B cell (primary cell): ENCODE measurements around the gene THAP11. TPM values are rescaled to one million over a fixed set of nuclear protein-coding genes. Genes with fewer than 3 reads are reported as not detected.

Source experiments
- ATAC-seq: fragments of 200-7000 bp; cut with Tn5 transposase; one replicate; pipeline ENCODE4 v1.10.0; 2021; ENCODE audit warnings: low read depth, mild to moderate bottlenecking, moderate number of reproducible peaks, moderate library complexity
- CTCF ChIA-PET: fragments of 350-600 bp; sonication (Branson Sonifier 250); formaldehyde crosslinking; loops from one replicate; lab custom pipeline; 2021; ENCODE audit warnings: antibody characterized with exemption, inconsistent platforms; lab: Charles Lee
- POLR2A ChIA-PET: fragments of 350-600 bp; sonication (Branson Sonifier 250); formaldehyde crosslinking; loops from one replicate; lab custom pipeline; 2021; ENCODE audit warnings: antibody characterized with exemption; lab: Charles Lee
- DNase-seq: peaks from one replicate; pipeline ENCODE4 v3.0.0; 2013
- H2AFZ ChIP-seq: 2 replicates; pipeline ENCODE4 v1.6.1; 2012; ENCODE audit warnings: mild to moderate bottlenecking, low read depth, low read length; ENCODE audit not compliant: insufficient read depth, poor library complexity, severe bottlenecking
- H3K27ac ChIP-seq, 2 donors: 1 replicate in 1 of 2; 2 replicates in 1 of 2; pipeline ENCODE4 v1.5.1; 2012 to 2013; ENCODE audit warnings: low read length in 2 of 2, mild to moderate bottlenecking in 2 of 2, moderate library complexity in 1 of 2
- H3K27me3 ChIP-seq, 4 experiments: fragments of 200-600 bp in 1 of 4; sonication (generic) in 1 of 4; replicated peaks in 1 of 4; 1 replicate in 2 of 4; 2 replicates in 2 of 4; pipeline versions ENCODE4 v1.6.1 to v1.7.0; 2013 to 2016; ENCODE audit warnings: low read length in 3 of 4, mild to moderate bottlenecking in 2 of 4, mixed read lengths in 1 of 4, moderate library complexity in 1 of 4; ENCODE audit not compliant: insufficient read depth in 4 of 4, control insufficient read depth in 3 of 4; ENCODE audit errors: control extremely low read depth in 1 of 4
- H3K36me3 ChIP-seq, 2 experiments: replicated peaks in 1 of 2; 1 replicate in 1 of 2; 2 replicates in 1 of 2; pipeline versions ENCODE4 v1.6.1 to v1.7.1; 2013; ENCODE audit warnings: low read length in 1 of 2; ENCODE audit not compliant: insufficient read depth in 2 of 2, control insufficient read depth in 1 of 2; ENCODE audit errors: control extremely low read depth in 1 of 2, extremely low read depth in 1 of 2
- H3K4me1 ChIP-seq, 2 donors: fragments of 200-600 bp in 1 of 2; sonication (generic) in 1 of 2; 1 replicate in 1 of 2; 2 replicates in 1 of 2; pipeline versions ENCODE4 v1.5.1 to v1.6.1; 2013 to 2017; ENCODE audit warnings: low read length in 2 of 2; ENCODE audit not compliant: control insufficient read depth in 2 of 2, insufficient read depth in 2 of 2
- H3K4me2 ChIP-seq: replicated peaks from 2 replicates; pipeline ENCODE3; 2012; ENCODE audit warnings: mild to moderate bottlenecking, low read depth, low read length; ENCODE audit not compliant: poor library complexity, severe bottlenecking
- H3K4me3 ChIP-seq, 5 experiments: fragments of 200-600 bp in 1 of 5; sonication (generic) in 1 of 5; 1 replicate in 3 of 5; 2 replicates in 2 of 5; pipeline versions ENCODE4 v1.5.1 to v1.7.0; 2011 to 2016; ENCODE audit warnings: low read length in 4 of 5, mild to moderate bottlenecking in 4 of 5, low read depth in 2 of 5, control low read depth in 1 of 5, moderate library complexity in 1 of 5; ENCODE audit not compliant: insufficient read depth in 1 of 5; ENCODE audit errors: control extremely low read depth in 1 of 5, extremely low read depth in 1 of 5
- H3K79me2 ChIP-seq: fragments of 200-600 bp; sonication (generic); one replicate; pipeline ENCODE4 v1.6.0; 2016; ENCODE audit warnings: low read length; ENCODE audit not compliant: control insufficient read depth, insufficient read depth
- H3K9ac ChIP-seq: fragments of 200-600 bp; sonication (generic); 2 replicates; pipeline ENCODE4 v1.6.1; 2017; ENCODE audit warnings: mild to moderate bottlenecking, low read length, moderate library complexity
- H3K9me3 ChIP-seq, 3 donors: one replicate each; pipeline versions ENCODE4 v1.6.1 to v1.7.1; 2013; ENCODE audit warnings: low read length in 2 of 3; ENCODE audit not compliant: control insufficient read depth in 2 of 3, insufficient read depth in 1 of 3; ENCODE audit errors: control extremely low read depth in 1 of 3
- H4K20me1 ChIP-seq: 2 replicates; pipeline ENCODE4 v1.6.0; 2012; ENCODE audit warnings: mild to moderate bottlenecking, low read length; ENCODE audit not compliant: insufficient read depth, control insufficient read depth, poor library complexity, severe bottlenecking
- H3K27ac Mint-ChIP-seq: one replicate; pipeline ENCODE4 v1.8.0; 2021; ENCODE audit warnings: mixed read lengths
- H3K27me3 Mint-ChIP-seq: one replicate; pipeline ENCODE4 v1.8.0; 2021; ENCODE audit warnings: mixed read lengths
- H3K4me1 Mint-ChIP-seq: one replicate; pipeline ENCODE4 v1.8.0; 2021; ENCODE audit warnings: mixed read lengths
- H3K4me3 Mint-ChIP-seq: one replicate; pipeline ENCODE4 v1.8.0; 2021; ENCODE audit warnings: mixed read lengths
- H3K9me3 Mint-ChIP-seq: one replicate; pipeline ENCODE4 v1.8.0; 2022; ENCODE audit warnings: mixed read lengths; ENCODE audit not compliant: insufficient read depth
- CTCF ChIP-seq: fragments of 200-600 bp; IDR thresholded peaks from one replicate; pipeline ENCODE4 v1.8.0; 2022; ENCODE audit warnings: antibody characterized with exemption, mild to moderate bottlenecking
- EZH2 ChIP-seq: IDR thresholded peaks from 2 replicates; pipeline ENCODE4 v1.6.1; 2012; ENCODE audit warnings: borderline replicate concordance, low read depth, mild to moderate bottlenecking, moderate library complexity, low read length; ENCODE audit not compliant: insufficient read depth, poor library complexity, severe bottlenecking
- WGBS: methylation state at CpG from one replicate; pipeline ENCODE4 v1.1.5; 2013; ENCODE audit warnings: missing lambda C conversion rate; ENCODE audit not compliant: insufficient coverage; 5-methylcytosine and 5-hydroxymethylcytosine counted together
- intact Hi-C: fragments of 100-400 bp; cut with micrococcal nuclease; formaldehyde crosslinking; loops from one replicate; pipeline ENCODE4 v1.10.0; 2022
- polyA plus RNA-seq: library from polyadenylated mRNA; depleted of rRNA; stranded (reverse); fragments of >200 nt; gene quantifications from 2 replicates; pipeline ENCODE4 v1.2.3, GENCODE V29; 2012
- total RNA-seq, 2 donors: library from RNA; stranded (reverse); fragments of 120-200 nt in 1 of 2; gene quantifications; 1 replicate in 1 of 2; 2 replicates in 1 of 2; pipeline versions ENCODE4 v1.2.3 to v1.2.4, GENCODE V29; 2013 to 2022

THAP11 gene
- total and polyA plus RNA-seq, 2 donors (not counting 1 experiment from before 2014, with no cell fraction given) = 24.4 to 42.7 TPM

DNA sequence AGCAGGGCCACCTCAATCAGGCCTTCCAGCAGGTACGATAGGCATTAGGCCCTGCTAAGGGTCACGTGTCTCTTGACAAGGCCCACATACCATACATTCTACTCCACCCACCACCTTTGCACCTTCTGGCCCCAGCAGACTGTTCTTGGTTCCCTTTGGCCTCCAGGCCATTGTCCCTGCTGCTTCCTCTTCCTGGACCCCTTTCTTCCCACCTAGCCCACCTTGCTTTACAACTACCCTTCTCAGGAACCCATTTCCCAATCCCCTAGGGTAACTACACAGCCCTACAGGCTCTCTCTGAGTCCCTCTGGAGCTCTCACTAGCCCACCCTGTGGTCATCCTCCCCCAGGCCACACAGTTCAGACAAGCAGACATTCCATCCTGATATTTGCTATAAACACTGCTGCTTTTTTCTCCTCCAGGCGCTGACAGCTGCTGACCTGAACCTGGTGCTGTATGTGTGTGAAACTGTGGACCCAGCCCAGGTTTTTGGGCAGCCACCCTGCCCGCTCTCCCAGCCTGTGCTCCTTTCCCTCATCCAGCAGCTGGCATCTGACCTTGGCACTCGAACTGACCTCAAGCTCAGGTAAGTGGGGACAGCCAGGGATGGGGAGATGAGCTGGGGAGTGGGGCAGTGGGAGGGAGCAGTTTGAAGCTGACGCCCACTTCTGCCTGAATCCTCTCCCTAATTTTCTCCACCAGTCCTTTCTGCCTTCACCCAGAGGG is 41.2 kb downstream of the THAP11 start:
- Histone ChIP-seq H3K4me1 (no peaks in the 10 kb centered on the region), H4K20me1 (no peaks in the 10 kb centered on the region), H3K9me3 (no peaks in the 10 kb centered on the region), H3K79me2 (peaks cover 6% of the 10 kb centered on the region), H3K27me3 (no peaks in the 10 kb centered on the region), H3K27ac (no peak overlapping the region), H3K9ac (no peak overlapping the region), H2AFZ (no peak overlapping the region), H3K4me3 (no peak overlapping the region), H3K36me3 (peaks cover 0 to 74% of the 10 kb centered on the region in 2 experiments), H3K4me2 (no peak overlapping the region)
- no peak for DNase-seq
- ChIA-PET POLR2A (interaction anchor here (1.6 kb wide), 1 partner anchor 157 kb away, joined by 12 read pairs; no protein-coding TSS in a partner anchor), CTCF (interaction anchor here (0.7 to 9.3 kb wide), 62 partner anchors 9 to 350 kb away, joined by 3 to 151 read pairs (median 5); partner anchors contain the start of genes DDX28, DPEP2, DUS2 and GFOD2)
- H3K4me3 Mint-ChIP-seq = no peak overlapping the region
- intact Hi-C loops = loop anchor here (1.0 kb wide), 4 partner anchors 45 to 346 kb away; no protein-coding TSS in a partner anchor
- H3K4me1 Mint-ChIP-seq = no peaks in the 10 kb centered on the region
- H3K27me3 Mint-ChIP-seq = no peaks in the 10 kb centered on the region
- TF ChIP-seq CTCF (no peak), EZH2 (no peak)
- H3K27ac Mint-ChIP-seq = no peak overlapping the region
- no peak for ATAC-seq
- WGBS = 87% methylated on average over 4 of the region's 6 CpGs
- H3K9me3 Mint-ChIP-seq = no peaks in the 10 kb centered on the region

DNA sequence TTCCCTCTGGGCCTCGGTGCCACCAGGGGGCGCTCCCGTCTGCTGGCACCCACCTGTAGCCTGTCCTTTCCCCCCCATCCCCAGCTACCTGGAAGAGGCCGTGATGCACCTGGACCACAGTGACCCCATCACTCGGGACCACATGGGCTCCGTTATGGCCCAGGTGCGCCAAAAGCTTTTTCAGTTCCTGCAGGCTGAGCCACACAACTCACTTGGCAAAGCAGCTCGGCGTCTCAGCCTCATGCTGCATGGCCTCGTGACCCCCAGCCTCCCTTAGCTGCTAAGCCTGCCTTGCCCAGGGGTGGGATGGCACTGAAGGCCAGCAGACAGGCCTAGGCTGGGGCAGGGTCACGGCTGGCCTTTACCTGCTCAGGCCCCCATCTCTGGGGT is 41.7 kb downstream of the THAP11 start:
- Mint-ChIP-seq H3K4me3 (no peak overlapping the region), H3K4me1 (no peaks in the 10 kb centered on the region), H3K9me3 (no peaks in the 10 kb centered on the region), H3K27ac (no peak overlapping the region), H3K27me3 (no peaks in the 10 kb centered on the region)
- Histone ChIP-seq H3K9me3 (no peaks in the 10 kb centered on the region), H3K4me3 (no peak overlapping the region), H3K4me1 (no peaks in the 10 kb centered on the region), H2AFZ (no peak overlapping the region), H3K4me2 (no peak overlapping the region), H4K20me1 (no peaks in the 10 kb centered on the region), H3K36me3 (peaks cover 0 to 68% of the 10 kb centered on the region in 2 experiments), H3K27ac (no peak overlapping the region), H3K9ac (no peak overlapping the region), H3K27me3 (no peaks in the 10 kb centered on the region), H3K79me2 (peaks cover 6% of the 10 kb centered on the region)
- ChIA-PET POLR2A (interaction anchor here (0.6 to 1.6 kb wide), 2 partner anchors 45 to 156 kb away, joined by 5 to 12 read pairs; no protein-coding TSS in a partner anchor), CTCF (interaction anchor here (0.7 to 9.3 kb wide), 65 partner anchors 9 to 349 kb away, joined by 3 to 151 read pairs (median 4); partner anchors contain the start of genes DDX28, DPEP2, DUS2 and GFOD2)
- ATAC-seq (peak; percentile 88), DNase-seq (peak; percentile 81)
- WGBS = 60% methylated on average over 11 of the region's 11 CpGs
- intact Hi-C loops = loop anchor here (1.0 kb wide), 4 partner anchors 44 to 345 kb away; no protein-coding TSS in a partner anchor
- TF ChIP-seq EZH2 (no peak), CTCF (peak; percentile 96)
